Endothelial cell of umbilical vein (primary cell): ENCODE measurements around the gene STMND1. TPM values are rescaled to one million over a fixed set of nuclear protein-coding genes. Genes with fewer than 3 reads are reported as not detected.

Source experiments
- Bru-seq: library from RNA; stranded (reverse); fragments of 400-500 nt; gene quantifications from one replicate; lab custom pipeline; 2021; lab: Mats Ljungman, UMichigan
- BruChase-seq, 2 experiments: library from RNA; stranded (reverse); fragments of 400-500 nt; gene quantifications; one replicate each; lab custom pipeline; 2021; lab: Mats Ljungman, UMichigan
- BruUV-seq: library from RNA; stranded (reverse); fragments of 400-500 nt; replicated peaks from 2 replicates; lab custom pipeline; 2021; lab: Mats Ljungman, UMichigan
- CTCF ChIA-PET: fragments of 300-600, 350-600 bp; sonication (Branson Sonifier 250); formaldehyde crosslinking; loops from one replicate; lab custom pipeline; 2021; ENCODE audit warnings: antibody characterized with exemption, inconsistent platforms; lab: Charles Lee
- POLR2A ChIA-PET: fragments of 300-600, 350-600 bp; sonication (Branson Sonifier 250); formaldehyde crosslinking; loops from one replicate; lab custom pipeline; 2021; ENCODE audit warnings: antibody characterized with exemption, inconsistent platforms; lab: Charles Lee
- DNase-seq: peaks from one replicate; pipeline ENCODE4 v3.0.0-alpha.2; 2011; ENCODE audit warnings: low read depth, low spot score
- FAIRE-seq: peaks from 2 replicates; lab custom pipeline; 2011; peaks lifted over from hg19 to GRCh38; lab: Jason Lieb, UNC
- H2AFZ ChIP-seq: 2 replicates; pipeline ENCODE4 v1.6.0; 2012; ENCODE audit warnings: low read depth, low read length, control low read depth, inconsistent platforms
- H3K27ac ChIP-seq: 2 replicates; pipeline ENCODE4 v1.5.1; 2011; ENCODE audit warnings: low read depth, mild to moderate bottlenecking, control low read depth, low read length, moderate library complexity; ENCODE audit not compliant: insufficient read depth
- H3K27me3 ChIP-seq, 2 experiments: 2 replicates each; pipeline versions ENCODE4 v1.6.0 to v1.6.1; 2011; ENCODE audit warnings: low read length in 2 of 2, mixed read lengths in 1 of 2; ENCODE audit not compliant: control insufficient read depth in 2 of 2, insufficient read depth in 2 of 2
- H3K36me3 ChIP-seq, 2 experiments: 2 replicates in 1 of 2; 3 replicates in 1 of 2; pipeline ENCODE4 v1.5.1; 2011; ENCODE audit warnings: low read length in 2 of 2, mild to moderate bottlenecking in 1 of 2, moderate library complexity in 1 of 2; ENCODE audit not compliant: control insufficient read depth in 2 of 2, insufficient read depth in 2 of 2; ENCODE audit errors: extremely low read depth in 1 of 2
- H3K4me1 ChIP-seq: 3 replicates; pipeline ENCODE4 v1.5.1; 2011; ENCODE audit warnings: mild to moderate bottlenecking, low read length; ENCODE audit not compliant: control insufficient read depth, insufficient read depth; ENCODE audit errors: extremely low read depth
- H3K4me2 ChIP-seq: 2 replicates; pipeline ENCODE4 v1.6.1; 2011; ENCODE audit warnings: low read length, control low read depth, mixed read lengths; ENCODE audit not compliant: insufficient read depth
- H3K4me3 ChIP-seq, 3 experiments: fragments of 200-600 bp in 1 of 3; sonication (generic), shearing (Covaris generic) in 1 of 3; replicated peaks in 1 of 3; 2 replicates each; pipeline ENCODE4 v1.5.1; 2011 to 2016; ENCODE audit warnings: control low read depth in 3 of 3, low read length in 3 of 3, mild to moderate bottlenecking in 2 of 3, inconsistent platforms in 1 of 3, low read depth in 1 of 3, moderate library complexity in 1 of 3; ENCODE audit not compliant: insufficient read depth in 1 of 3
- H3K79me2 ChIP-seq: 2 replicates; pipeline ENCODE4 v1.6.0; 2012; ENCODE audit warnings: low read length, inconsistent platforms; ENCODE audit not compliant: control insufficient read depth, insufficient read depth
- H3K9ac ChIP-seq: replicated peaks from 2 replicates; pipeline ENCODE3; 2011; ENCODE audit warnings: low read length, control low read depth; ENCODE audit not compliant: insufficient read depth; ENCODE audit errors: extremely low read depth
- H3K9me1 ChIP-seq: replicated peaks from 3 replicates; pipeline ENCODE4 v1.6.0; 2011; ENCODE audit warnings: mild to moderate bottlenecking, low read length; ENCODE audit not compliant: control insufficient read depth, insufficient read depth; ENCODE audit errors: extremely low read depth
- H3K9me3 ChIP-seq: replicated peaks from 2 replicates; pipeline ENCODE4 v1.5.1; 2012; ENCODE audit warnings: low read length, inconsistent platforms; ENCODE audit not compliant: control insufficient read depth, insufficient read depth
- H4K20me1 ChIP-seq: replicated peaks from 2 replicates; pipeline ENCODE3; 2011; ENCODE audit warnings: mild to moderate bottlenecking, low read length; ENCODE audit not compliant: control insufficient read depth, insufficient read depth; ENCODE audit errors: extremely low read depth
- CTCF ChIP-seq, 2 donors: IDR thresholded peaks; 1 replicate in 1 of 2; 2 replicates in 1 of 2; pipeline ENCODE4 v1.5.1; 2011; ENCODE audit warnings: low read length in 2 of 2, mild to moderate bottlenecking in 2 of 2, moderate library complexity in 2 of 2, control low read depth in 1 of 2, inconsistent platforms in 1 of 2, low read depth in 1 of 2; ENCODE audit not compliant: insufficient read depth in 1 of 2; ENCODE audit errors: extremely low read depth in 1 of 2
- EZH2 ChIP-seq: IDR thresholded peaks from 2 replicates; pipeline ENCODE4 v1.6.1; 2012; ENCODE audit warnings: borderline replicate concordance, low read depth, mild to moderate bottlenecking, moderate library complexity, low read length, inconsistent platforms; ENCODE audit not compliant: severe bottlenecking
- FOS ChIP-seq: IDR thresholded peaks from 2 replicates; pipeline ENCODE4 v1.6.1; 2011; ENCODE audit warnings: mild to moderate bottlenecking, low read length, moderate library complexity, borderline replicate concordance; ENCODE audit not compliant: insufficient read depth
- JUN ChIP-seq: IDR thresholded peaks from 2 replicates; pipeline ENCODE4 v1.6.1; 2011; ENCODE audit warnings: borderline replicate concordance, low read depth; ENCODE audit not compliant: insufficient read length, insufficient read depth
- MYC ChIP-seq: IDR thresholded peaks from one replicate; pipeline ENCODE4 v1.6.1; 2011; ENCODE audit warnings: mild to moderate bottlenecking, low read depth, low read length
- dilution Hi-C: fragments of 300-500 bp; cut with MboI; formaldehyde crosslinking; loops from one replicate; pipeline ENCODE4 v1.15.0; 2019; ENCODE audit warnings: low sequenced_read_pairs; ENCODE audit not compliant: extremely low pct_ligation_motif_present
- intact Hi-C: fragments of 100-400 bp; cut with micrococcal nuclease; formaldehyde crosslinking; loops from one replicate; pipeline ENCODE4 v1.10.0; 2022
- long read RNA-seq: library from polyadenylated mRNA; stranded (forward); transcript quantifications from one replicate; pipeline ENCODE4 v2.0.0, GENCODE V29; 2021
- polyA minus RNA-seq, 3 experiments: library from RNA; depleted of rRNA, polyadenylated mRNA; stranded (reverse); fragments of >200 nt; gene quantifications; 1 replicate in 1 of 3; 2 replicates in 2 of 3; pipeline ENCODE4 v1.2.3, GENCODE V29; 2011
- polyA plus RNA-seq, 4 experiments: library from polyadenylated mRNA; depleted of rRNA in 3 of 4; stranded (reverse) in 3 of 4; unstranded in 1 of 4; fragments of >200 nt; gene quantifications; 2 replicates each; pipeline versions ENCODE4 v1.2.1 to v1.2.3, GENCODE V29; 2011 to 2012; ENCODE audit warnings: missing spikeins in 1 of 4
- total RNA-seq: library from RNA; stranded (reverse); gene quantifications from 2 replicates; pipeline ENCODE4 v1.2.3, GENCODE V29; 2021

The STMND1 gene
- total RNA-seq (not detected in 2 replicates), polyA plus RNA-seq (not detected in 2 replicates), polyA minus RNA-seq (not detected in 2 replicates), Bru-seq, nascent RNA (not detected), BruChase-seq, experiment 1, labeled RNA remaining after a 6-hour chase (not detected), BruChase-seq, experiment 2, labeled RNA remaining after a 2-hour chase (not detected)
- not detected in 2 replicates for polyA plus RNA-seq (2011; cell fraction: cytosol; rRNA removed)
- not detected in 2 replicates for polyA plus RNA-seq (2011; cell fraction: nucleus; rRNA removed)
- polyA plus RNA-seq (2012): not detected in 2 replicates
- polyA minus RNA-seq (2011; cell fraction: cytosol; rRNA and poly(A)+ RNA removed): not detected
- polyA minus RNA-seq (2011; cell fraction: nucleus; rRNA and poly(A)+ RNA removed): not detected in 2 replicates
- long read RNA-seq: 0 reads

DNA sequence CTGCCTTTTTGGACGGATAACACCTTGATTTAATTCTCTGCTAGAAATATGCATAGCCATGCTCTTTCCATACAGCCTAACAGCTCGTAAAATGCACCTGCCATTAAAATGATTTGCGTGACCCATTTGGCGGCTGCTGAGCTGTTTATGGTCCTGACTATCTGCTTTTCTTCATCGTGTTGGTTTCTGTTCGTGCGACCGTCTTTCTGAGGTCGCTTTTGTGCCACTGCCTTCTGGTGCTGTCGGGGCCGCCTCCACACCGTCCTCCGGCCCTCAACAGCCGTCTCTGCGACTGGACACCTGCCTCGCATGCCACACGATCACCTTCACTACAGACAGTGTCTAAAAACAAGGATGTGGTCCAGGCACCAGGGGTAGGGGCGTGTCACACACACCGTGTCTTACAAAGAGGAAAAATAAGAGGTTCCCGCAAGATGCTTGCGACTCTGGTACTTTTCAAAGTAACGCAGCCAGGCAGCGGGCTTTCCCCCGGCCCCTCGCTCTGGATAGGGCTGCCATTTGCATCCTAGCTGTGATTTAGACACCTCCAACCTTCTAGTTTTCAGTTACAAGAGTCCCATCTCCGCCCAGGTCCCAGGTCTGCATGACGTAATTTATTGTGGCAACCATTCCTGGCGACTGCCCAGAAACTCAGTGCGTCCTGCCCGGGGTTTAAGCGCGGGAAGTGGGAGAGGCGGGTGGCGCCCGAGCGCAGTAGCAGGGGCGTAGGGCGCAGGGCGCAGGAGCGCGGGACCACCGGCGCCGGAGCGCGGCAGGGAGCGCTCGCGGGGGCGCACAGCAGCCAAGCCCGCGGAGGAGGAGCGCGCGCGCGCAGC is at the start of gene STMND1:
Gene STMND1 (plus strand): TSS at position 629 of the 836 bp plus-strand sequence. CDS start 208 bp downstream, outside the sequence.
- ChIA-PET POLR2A (no interaction called here), CTCF (interaction anchor here (1.6 kb wide), 1 partner anchor 15 kb away, joined by 5 read pairs; no protein-coding TSS in a partner anchor)
- peak; percentile 40 for FAIRE-seq
- Histone ChIP-seq H3K9me1 (no peaks in the 10 kb centered on the region), H3K4me3 (peak within 1 kb of the TSS in 1 of 3 experiments; percentile 45), H3K27me3 (peaks cover 23 to 40% of the 10 kb centered on the region in 2 experiments), H3K27ac (no peak within 1 kb of the TSS), H2AFZ (peak within 1 kb of the TSS; percentile 64), H3K4me2 (peak within 1 kb of the TSS; percentile 40), H3K36me3 (no peaks in the 10 kb centered on the region), H3K9ac (no peak within 1 kb of the TSS), H3K4me1 (peaks cover 5% of the 10 kb centered on the region), H4K20me1 (no peaks in the 10 kb centered on the region), H3K79me2 (no peaks in the 10 kb centered on the region), H3K9me3 (no peaks in the 10 kb centered on the region)
- DNase-seq: peak; percentile 17
- dilution Hi-C loops (no loop called here), intact Hi-C loops (no loop called here)
- TF ChIP-seq FOS (no peak), MYC (no peak), EZH2 (no peak), JUN (no peak), CTCF (IDR thresholded peaks at IDR 0.05; ENCODE audit: extremely low read depth in 1 of 2, insufficient read depth in 1 of 2, low read depth in 1 of 2, low read length in 2 of 2) (no peak)
- BruUV-seq: no TSS peak
